SK-N-SH treated with all-trans-retinoic acid at 6 μM for 48 hours (cell line): ENCODE data around the gene ZNF423.

Experiments used
- ARNTL ChIP-seq: fragments of 450-650 bp; formaldehyde crosslinking; IDR thresholded peaks from 2 replicates; pipeline ENCODE4 v1.5.0; 2020; ENCODE audit warnings: low read depth, mild to moderate bottlenecking, moderate library complexity, borderline replicate concordance
- CREB5 ChIP-seq: fragments of 250-450 bp; sonication (Bioruptor Pico); IDR thresholded peaks from 2 replicates; pipeline ENCODE4 v1.5.1; 2020; ENCODE audit warnings: low read depth, mild to moderate bottlenecking, moderate library complexity
- CSDC2 ChIP-seq: fragments of 250-450 bp; sonication (Bioruptor Pico); IDR thresholded peaks from 2 replicates; pipeline ENCODE4 v1.5.0; 2020; ENCODE audit warnings: mild to moderate bottlenecking, moderate library complexity
- PATZ1 ChIP-seq: fragments of 250-450 bp; sonication (Bioruptor Pico); IDR thresholded peaks from 2 replicates; pipeline ENCODE4 v1.8.0; 2020; ENCODE audit warnings: mild to moderate bottlenecking, moderate library complexity, borderline replicate concordance
- PPARA ChIP-seq: fragments of 250-450 bp; sonication (Bioruptor Pico); IDR thresholded peaks from 2 replicates; pipeline ENCODE4 v1.5.0; 2020; ENCODE audit warnings: mild to moderate bottlenecking, borderline replicate concordance
- RARB ChIP-seq: fragments of 250-450 bp; sonication (Bioruptor Pico); IDR thresholded peaks from 2 replicates; pipeline ENCODE4 v1.8.0; 2021; ENCODE audit warnings: mild to moderate bottlenecking, moderate library complexity
- SNAI2 ChIP-seq: fragments of 250-450 bp; sonication (Bioruptor Pico); IDR thresholded peaks from 2 replicates; pipeline ENCODE4 v1.5.0; 2020; ENCODE audit warnings: mild to moderate bottlenecking, moderate library complexity
- ZFP30 ChIP-seq: fragments of 450-650 bp; formaldehyde crosslinking; IDR thresholded peaks from 2 replicates; pipeline ENCODE4 v1.5.0; 2022; ENCODE audit warnings: mild to moderate bottlenecking, moderate library complexity
- ZNF565 ChIP-seq: fragments of 450-650 bp; formaldehyde crosslinking; conservative IDR thresholded peaks from 2 replicates; pipeline ENCODE4 v1.5.0; 2020; ENCODE audit warnings: low read depth, mild to moderate bottlenecking, moderate library complexity
- ZNF70 ChIP-seq: fragments of 450-650 bp; formaldehyde crosslinking; IDR thresholded peaks from 2 replicates; pipeline ENCODE4 v1.5.0; 2020; ENCODE audit warnings: mild to moderate bottlenecking, moderate library complexity
- ZNF8 ChIP-seq: fragments of 450-650 bp; formaldehyde crosslinking; IDR thresholded peaks from 2 replicates; pipeline ENCODE4 v1.5.0; 2020; ENCODE audit warnings: mild to moderate bottlenecking, moderate library complexity

GRCh38 chr16:49780433-49780832, 75.5 kb downstream of the ZNF423 start:
- TF ChIP-seq ARNTL (CRISPR knock-in tag) (no peak), ZNF8 (CRISPR knock-in tag) (no peak), RARB (CRISPR knock-in tag) (no peak), PATZ1 (CRISPR knock-in tag) (no peak), SNAI2 (CRISPR knock-in tag) (no peak), ZNF70 (CRISPR knock-in tag) (no peak), ZNF565 (no peak), PPARA (CRISPR knock-in tag) (no peak), CSDC2 (CRISPR knock-in tag) (no peak), CREB5 (no peak), ZFP30 (CRISPR knock-in tag) (no peak)
